GM19043 (cell line): Measurements from ENCODE around the gene HNRNPUL1.
"Not testable (repeated sequence)": the region's sequence is repeated elsewhere in the genome, so short reads cannot be mapped to it uniquely, and the experiment has no call there.

Source experiments
- ATAC-seq: cut with Tn5 transposase; IDR thresholded peaks from one replicate; pipeline ENCODE4 v1.9.1; 2021; ENCODE audit warnings: low read depth; ENCODE audit not compliant: unreplicated experiment

Gene HNRNPUL1

DNA sequence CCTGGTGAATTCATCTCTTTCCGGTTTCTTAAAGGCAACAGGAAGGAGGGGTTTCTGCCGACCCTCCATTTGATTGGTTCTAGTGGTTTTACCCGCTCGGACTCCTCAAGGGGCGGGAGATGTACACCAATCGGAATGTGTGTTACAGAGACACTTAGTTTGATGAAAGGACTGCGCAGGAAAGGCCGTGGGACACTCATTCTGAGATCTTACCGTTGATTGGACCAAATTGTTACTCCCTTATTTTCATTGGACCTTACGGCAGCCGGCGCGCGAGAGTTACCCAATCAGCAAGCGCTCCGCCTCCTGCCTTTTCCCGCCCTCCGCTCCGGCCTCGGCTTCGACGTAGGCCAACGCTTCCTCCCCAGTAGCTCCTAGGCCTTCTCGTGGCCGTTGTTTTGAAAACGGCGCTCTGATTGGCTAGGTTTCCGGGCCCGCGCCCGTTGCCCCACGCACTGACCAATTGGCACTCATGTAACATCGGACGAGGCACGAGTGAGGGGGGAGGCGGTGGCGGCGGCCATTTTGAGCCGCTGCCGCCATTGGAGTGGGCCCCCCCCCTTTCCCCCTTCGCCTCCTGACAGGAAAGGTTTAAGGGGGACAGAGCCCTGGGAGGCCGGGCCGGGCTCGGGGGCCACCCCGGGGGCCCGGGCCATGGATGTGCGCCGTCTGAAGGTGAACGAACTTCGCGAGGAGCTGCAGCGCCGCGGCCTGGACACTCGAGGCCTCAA lies at the start of gene HNRNPUL1:
TSS of gene HNRNPUL1 (plus strand) at position 523 of the 731 bp plus-strand sequence. CDS start at position 655, 132 bp downstream.
- peak; percentile 72 for ATAC-seq

DNA sequence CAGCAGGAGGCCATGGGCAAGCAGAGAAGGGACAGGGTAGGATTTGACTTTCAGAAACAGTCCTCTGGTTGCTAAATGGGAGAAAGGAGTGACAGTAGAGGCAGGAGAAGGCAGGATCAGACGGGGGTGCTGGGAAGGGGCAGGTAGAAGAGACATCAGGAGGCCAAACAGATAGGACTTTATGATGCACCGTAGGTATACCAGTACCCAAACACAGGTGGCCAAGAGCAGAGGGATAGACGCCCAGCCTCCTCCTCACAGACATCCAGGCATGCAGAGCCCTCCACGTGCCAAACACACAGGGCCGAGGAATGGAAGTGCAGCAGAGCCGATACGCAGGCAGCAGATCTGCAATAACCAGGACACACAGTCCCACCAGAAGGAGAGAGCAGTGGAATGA lies 46.4 kb upstream of the HNRNPUL1 start:
- ATAC-seq = no peak

DNA sequence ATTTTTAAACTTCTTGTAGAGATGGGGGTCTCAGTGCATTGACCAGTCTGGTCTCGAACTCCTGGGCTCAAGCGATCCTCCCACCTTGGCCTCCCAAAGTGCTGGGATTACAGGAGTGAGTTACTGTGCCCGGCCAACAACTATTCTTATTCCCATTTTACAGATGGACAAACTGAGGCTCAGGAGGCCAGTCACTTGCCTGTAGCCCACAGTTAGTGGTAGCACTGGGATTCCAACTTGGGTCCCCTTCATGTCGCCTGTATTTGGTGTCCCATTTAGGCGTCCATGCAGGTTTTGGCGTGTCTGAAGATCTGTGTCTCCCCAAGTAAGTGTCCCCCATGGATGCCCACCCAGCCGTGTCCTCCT lies 45.9 kb upstream of the HNRNPUL1 start:
- no peak for ATAC-seq

DNA sequence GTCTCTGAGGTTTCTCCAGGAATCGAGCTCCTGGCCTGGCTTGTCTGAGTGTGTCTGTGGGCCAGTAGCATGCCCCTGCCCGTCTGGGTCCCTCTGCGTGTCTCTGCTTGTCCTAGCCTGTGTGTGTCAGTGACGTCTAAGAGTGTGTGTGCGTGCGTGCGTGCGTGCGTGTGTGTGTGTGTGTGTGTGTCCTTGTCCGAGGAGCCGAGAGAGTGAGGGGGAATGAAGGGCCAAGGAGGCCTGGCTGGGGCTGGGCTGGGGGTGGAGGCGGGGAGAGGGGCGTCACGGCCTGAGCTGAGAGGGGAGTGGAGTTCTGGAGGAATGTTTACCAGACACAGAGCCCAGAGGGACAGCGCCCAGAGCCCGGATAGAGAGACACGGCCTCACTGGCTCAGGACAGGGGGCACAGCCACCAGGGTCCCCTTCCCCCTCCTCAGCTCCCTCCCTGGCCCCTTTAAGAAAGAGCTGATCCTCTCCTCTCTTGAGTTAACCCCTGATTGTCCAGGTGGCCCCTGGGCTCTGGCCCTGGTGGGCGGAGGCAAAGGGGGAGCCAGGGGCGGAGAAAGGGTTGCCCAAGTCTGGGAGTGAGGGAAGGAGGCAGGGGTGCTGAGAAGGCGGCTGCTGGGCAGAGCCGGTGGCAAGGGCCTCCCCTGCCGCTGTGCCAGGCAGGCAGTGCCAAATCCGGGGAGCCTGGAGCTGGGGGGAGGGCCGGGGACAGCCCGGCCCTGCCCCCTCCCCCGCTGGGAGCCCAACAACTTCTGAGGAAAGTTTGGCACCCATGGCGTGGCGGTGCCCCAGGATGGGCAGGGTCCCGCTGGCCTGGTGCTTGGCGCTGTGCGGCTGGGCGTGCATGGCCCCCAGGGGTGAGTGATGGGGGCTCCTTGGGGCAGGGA lies 45.3 kb upstream of the HNRNPUL1 start, which contains the start of gene AXL:
TSS of gene AXL (plus strand) at position 609 of the 893 bp plus-strand sequence. CDS start at position 779, 170 bp downstream.
- no peak for ATAC-seq

DNA sequence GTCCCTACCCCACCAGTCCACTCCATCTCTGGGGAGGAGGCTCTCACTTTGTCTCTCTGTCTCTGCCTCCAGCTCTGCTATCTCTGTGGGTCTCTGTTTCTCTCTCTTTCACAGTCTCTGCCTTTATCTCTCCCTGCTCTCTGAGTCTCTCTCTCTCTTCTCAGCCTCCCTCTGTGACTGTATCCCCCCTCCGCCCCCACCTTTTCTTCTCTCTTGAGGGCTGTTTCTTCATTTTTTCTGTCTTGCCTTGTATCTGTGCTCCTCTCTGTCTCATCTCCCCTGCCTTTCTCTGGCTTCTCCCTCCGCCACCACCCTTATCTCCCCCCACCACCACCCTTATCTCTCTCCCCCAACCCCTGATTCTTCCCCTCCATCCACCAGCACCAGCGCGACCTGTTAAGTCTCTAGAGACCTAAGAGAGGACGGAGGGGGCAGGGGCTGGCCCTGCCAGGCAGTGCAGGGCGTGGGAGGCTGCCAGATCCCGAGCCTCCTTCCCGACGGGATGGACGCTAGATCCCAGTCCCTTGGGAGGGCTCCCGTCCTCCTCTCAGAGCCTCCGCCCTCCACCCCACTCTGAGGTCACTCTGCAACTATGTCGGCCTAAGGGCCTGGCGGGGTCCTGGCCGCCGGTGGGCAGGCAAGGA lies 44.1 kb upstream of the HNRNPUL1 start:
- ATAC-seq = no peak

DNA sequence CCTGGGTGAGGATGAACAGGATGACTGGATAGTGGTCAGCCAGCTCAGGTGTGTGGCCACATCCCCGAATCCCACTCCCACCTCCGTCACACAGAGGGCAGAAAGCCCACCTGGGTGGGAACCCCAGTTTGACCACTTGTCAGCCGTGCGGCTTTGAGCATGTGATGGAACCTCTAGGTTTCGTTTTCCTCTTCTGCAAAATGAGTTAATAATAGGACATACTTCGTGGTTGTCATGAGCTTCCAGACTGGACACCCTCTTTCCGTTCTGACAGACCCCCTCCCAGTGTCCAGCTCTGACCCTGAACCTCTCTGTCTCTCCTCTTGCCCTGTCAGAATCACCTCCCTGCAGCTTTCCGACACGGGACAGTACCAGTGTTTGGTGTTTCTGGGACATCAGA lies 43.4 kb upstream of the HNRNPUL1 start:
- no peak for ATAC-seq

DNA sequence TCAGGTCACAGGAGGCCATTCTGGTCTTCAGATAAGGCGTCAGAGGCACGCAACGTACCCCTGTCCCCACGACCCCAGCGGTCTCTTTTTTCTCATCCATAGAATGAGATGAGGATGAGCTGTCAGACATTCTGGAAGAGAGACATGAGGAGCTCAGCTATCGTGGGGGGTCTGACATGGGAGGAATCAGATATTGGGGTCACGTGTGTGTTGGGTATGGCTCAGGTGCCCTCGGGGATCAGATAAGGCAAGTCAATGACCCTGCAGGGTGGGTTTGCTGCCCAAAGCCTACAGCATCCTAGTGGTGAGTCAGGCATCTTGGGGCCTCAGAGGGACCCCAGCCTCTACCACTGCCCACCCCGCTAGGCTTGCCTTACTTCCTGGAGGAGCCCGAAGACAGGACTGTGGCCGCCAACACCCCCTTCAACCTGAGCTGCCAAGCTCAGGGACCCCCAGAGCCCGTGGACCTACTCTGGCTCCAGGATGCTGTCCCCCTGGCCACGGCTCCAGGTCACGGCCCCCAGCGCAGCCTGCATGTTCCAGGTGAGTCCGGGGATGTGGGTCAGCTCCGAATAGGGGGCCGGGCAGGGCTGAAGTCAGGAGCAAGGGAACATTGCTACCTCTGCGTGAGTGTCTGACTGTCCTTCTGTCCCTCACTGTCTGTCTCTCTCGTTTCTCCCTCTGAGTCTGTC lies 42.5 kb upstream of the HNRNPUL1 start:
- no peak for ATAC-seq

DNA sequence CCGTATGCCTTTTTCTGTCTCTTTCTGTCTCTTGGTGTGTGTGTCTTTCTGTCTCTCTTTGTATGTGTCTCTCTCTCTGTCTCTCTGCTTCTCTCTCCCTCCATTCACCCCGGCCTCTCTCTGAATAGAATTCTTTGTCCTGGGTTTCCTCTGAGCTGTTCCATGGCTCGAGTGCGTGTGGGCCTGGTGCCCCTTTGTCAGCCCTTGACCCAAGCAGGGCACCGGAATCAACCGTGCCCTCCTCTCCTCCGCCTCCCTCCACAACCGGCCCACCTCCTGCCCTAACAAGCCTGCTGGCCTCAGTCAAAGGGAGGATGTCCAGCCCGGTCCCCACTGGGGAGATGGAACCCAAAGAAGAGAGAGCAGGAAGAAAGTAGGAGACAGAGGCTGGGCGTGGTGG lies 41.9 kb upstream of the HNRNPUL1 start:
- ATAC-seq = no peak

DNA sequence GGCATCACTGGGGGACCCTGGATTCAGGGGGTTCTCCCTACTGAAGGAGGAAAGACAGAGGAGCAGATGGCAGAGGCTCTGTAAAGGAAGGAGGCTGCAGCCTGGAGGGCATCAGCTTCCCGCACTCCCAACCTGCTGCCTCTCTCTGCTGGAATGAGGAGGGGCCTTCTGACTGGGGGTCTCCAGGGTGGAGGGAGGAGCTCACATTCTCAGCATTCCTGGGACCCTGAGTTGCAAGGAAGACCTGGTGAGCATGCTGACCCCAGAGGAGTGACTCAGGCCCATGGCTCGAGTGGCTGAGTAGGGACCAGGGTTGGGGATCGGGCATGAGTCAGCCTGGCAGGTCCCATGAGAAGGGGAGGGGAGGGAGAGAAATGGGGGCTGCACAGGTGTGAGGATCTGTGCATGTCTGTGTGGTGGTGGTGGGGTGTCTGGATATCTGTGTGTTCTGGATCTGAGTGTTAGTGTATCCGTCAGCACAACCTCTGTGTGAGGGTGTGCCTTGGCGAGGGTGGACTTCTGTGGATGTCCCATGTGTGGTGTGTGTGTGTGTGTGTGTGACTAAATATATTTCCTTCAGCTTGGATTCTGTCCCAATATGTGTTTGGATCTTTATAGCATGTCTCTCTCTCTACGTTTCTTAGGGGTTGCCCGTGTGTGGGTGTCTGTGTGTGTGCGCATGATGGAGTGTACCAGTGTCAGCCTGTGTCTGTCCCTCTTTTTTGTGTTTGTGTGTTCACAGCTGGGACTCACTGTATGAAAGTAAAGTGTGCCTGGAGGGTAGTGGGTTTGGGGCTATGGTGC lies 40.5 kb upstream of the HNRNPUL1 start:
- ATAC-seq = no peak

DNA sequence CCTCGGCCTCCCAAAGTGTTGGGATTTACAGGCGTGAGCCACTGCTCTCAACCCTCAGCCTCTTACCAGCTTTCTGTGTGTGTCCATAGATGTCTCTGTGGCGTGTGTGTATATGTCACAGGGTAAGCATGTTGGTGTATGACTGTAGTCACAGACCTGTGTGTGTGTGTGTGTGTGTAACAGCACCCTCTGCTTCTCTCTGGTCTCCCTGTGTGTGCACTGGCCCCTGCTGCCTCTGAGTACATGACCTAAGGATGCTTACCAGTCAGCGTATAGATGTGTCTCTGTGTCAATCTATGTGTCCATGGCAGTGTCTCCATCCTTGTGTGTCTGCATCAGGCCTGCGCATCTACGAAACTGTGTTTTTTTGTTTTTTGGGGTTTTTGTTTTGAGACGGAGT lies 39.5 kb upstream of the HNRNPUL1 start:
- no peak for ATAC-seq

DNA sequence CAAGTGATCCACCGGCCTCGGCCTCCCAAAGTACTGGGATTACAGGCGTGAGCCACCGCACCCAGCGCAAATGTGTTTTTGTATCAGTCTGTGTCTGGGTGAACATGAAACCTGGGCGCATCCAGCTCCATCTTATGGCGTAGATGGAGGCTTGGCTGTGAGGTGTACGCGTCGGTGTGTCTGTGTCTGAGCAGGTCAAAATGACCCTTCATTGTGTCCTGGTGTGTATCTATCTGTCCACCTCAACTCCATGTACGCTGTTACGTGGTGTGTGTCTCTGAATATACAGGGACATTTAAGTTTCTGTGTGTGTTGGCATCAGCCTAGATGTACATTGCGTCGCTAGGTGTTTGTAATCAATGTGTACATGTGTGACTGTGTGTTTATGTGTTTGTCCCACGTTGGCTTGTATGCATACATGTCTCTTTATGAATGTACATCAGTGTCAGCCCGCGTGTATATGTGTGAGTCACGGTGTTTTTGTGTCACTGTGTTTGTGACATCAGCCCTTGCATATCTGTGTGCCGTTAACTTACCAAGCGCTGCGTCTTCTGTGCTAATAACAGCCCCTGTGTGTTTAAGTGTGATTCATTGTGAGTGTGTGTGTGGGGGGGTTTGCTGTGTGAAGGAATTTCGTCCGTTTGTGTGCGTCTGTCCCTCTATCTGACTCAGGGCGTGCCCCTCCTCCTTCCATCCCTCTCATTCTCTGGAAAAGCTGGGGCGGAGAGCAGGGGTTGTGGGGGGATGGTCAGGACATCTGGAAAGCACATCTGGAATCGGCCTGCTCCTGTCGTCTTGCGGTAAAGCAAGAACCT lies 38.7 kb upstream of the HNRNPUL1 start:
- ATAC-seq = no peak

DNA sequence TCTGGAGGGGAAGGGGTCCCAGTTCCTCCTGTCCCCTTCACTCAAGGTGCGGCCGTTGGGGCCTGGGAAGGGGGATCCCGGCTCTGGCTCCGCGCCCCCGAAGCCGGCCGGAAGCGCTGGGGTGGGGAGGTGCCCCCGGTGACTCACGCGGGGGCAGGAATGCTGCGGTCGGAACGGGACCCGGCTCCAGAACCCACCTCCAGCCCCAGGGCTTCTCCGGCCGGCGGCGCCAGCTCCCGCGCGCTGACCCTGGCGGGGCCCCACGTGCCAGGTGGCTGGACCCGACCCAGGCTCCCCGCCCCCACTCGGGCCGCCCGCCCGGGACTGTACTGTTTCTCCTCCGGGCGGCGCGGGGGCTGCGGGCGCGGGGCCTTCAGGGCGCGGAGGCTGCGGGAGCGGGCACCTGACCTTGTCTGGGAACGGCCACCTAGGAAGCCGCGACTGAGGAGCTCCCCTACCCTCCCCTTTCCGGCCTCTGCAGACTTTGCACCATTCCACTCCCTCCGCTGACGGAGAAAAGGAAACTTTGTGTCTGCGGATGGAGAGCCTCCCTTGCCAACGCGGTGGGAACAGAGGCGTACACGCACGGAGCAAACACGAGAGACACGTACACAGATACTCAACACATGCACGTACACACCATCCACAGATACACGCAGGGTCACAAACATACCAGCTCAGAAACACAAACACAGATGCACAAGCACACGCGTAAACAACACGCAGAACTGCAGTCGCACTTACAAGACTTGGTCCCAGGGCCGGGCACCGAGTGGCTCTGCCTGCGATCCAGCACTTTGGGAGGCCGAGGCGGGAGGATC lies 37.9 kb upstream of the HNRNPUL1 start:
- no peak for ATAC-seq

DNA sequence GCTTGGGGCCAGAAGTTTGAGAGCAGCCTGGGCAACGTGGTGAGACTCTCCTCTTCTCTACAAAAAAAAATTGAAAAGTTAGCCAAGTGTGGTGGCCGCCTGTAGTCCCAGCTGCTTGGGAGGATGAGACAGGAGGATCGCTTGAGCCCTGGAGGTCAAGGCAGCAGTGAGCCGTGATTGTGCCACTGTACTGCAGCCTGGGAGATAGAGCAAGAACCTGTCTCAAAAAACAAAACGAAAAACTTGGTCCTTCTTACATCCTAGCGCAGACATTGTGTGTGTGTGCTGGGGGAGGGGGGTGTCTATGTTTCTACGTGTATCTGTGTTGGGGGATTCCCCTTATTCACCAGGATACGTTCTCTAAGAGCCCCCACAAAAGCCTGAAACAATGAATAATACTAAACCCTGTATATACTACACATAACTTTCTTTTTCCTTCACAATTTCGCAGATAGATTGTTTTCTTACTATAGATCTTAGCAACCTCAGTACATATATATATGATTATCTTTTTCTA lies 37.2 kb upstream of the HNRNPUL1 start:
- no peak for ATAC-seq

DNA sequence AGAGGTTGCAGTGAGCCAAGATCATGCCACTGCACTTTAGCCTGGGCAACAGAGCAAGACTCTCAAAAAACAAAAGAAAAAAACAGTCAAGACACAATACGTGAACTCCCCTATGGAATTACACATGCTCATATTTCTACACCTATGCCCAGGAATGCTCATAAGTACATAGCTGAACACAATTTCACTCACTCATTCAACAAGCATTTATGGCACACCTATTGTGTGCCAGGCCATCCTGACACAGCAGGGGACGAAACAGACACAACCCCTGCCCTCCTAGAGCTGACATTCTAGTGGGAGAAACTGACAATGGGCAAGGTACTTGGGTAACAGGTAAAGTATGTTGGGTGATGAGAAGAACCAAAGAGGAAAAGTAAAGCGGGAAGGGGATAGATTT lies 35.7 kb upstream of the HNRNPUL1 start:
- ATAC-seq = no peak

DNA sequence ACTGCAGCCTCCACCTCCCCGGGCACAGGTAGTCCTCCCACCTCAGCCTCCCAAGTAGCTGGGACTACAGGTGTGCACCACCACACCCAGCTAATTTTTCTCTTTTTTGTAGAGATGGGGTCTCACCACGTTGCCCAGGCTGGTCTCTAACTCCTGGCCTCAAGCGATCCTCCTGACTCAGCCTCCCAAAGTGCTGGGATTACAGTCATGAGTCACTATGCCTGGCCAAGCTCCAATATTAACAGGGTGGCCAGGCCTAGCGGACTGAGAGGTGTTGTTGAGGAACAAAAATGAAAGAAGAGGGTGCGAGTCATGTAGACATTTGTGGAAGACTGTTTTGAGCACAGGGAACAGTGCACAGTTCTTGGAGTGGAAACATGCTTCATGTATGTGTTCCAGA lies 34.8 kb upstream of the HNRNPUL1 start:
- ATAC-seq = not testable (repeated sequence)

DNA sequence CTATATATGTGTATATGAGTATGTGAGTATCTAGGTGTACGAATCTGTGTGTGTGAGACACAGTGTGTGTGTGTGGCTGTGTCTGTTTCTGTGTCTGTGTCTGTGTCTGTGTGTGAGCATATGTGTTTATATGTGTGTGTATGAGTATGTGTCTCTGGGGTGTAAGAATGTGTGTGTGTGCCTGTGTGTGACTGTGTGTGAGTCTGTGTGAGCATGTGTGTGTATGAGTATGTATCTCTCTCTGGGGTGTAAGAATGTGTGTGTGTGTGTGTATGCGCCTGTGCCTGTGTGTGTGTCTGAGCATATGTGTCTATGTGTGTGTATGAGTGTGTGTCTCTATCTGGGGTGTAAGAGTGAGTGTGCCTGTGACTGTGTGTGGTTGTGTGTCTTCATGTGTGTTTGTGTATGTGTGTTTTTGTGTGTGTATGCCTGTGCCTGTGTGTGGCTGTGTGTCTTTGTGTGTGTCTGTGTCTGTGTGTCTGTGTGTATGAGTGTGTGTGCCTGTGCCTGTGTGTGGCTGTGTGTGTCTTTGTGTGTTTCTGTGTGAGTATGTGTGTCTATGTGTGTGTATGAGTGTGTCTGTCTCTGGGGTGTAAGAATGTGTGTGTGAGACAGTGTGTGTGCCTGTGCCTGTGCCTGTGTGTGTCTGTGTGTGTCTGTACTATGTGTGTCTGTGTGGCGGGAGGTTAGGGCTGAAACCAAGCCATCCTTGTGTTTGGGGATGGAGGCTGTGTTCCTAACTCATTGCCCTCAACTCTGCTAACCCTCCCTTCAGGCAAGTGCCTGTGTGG lies 33.9 kb upstream of the HNRNPUL1 start:
- ATAC-seq = no peak

DNA sequence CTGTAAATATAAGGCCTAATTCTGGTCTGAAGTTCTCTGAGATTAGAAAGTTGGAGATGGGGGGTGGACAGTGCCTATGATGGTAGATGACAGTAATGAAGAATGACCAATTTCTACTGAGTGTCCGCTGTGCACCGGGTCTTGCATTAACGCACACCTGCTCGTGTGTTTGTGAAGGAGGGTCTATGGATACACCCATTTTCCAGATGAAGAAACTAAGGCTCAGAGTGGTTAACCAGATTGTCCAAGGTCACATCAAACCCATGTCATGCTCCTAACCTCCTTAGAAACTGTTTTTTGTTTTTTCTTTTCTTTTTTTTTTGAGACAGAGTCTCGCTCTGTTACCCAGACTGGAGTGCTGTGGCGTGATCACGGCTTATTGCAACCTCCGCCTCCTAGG lies 31.5 kb upstream of the HNRNPUL1 start:
- no peak for ATAC-seq
